K562 (cell line): ENCODE results near the gene ING5. TPM values are rescaled to one million over a fixed set of nuclear protein-coding genes. Genes with fewer than 3 reads are reported as not detected.
A peak's percentile ranks its signal among the peaks of the same experiment; 100 is the strongest.

Experiments
- ATAC-seq: fragments of 200-7000 bp; cut with Tn5 transposase; 3 replicates; pipeline ENCODE4 v1.9.1; 2020; ENCODE audit warnings: moderate library complexity
- BruUV-seq: library from RNA; stranded (reverse); fragments of 400-500 nt; replicated peaks from 2 replicates; lab custom pipeline; 2021; lab: Mats Ljungman, UMichigan
- CTCF ChIA-PET: fragments of 300-600 bp; formaldehyde crosslinking; extraction: SDS; loops from one replicate; lab custom pipeline; 2021; ENCODE audit warnings: low intra/inter-chr PET ratio; lab: Yijun Ruan, JAX
- POLR2A ChIA-PET: fragments of 300-600, 350-650 bp; sonication (Branson Sonifier 250); formaldehyde crosslinking; extraction: SDS; loops from one replicate; lab custom pipeline; 2021; ENCODE audit warnings: antibody characterized with exemption, inconsistent platforms; lab: Yijun Ruan, JAX
- DNase-seq, 4 experiments: peaks; one replicate each; pipeline versions ENCODE4 v3.0.0 to v3.0.0-alpha.2; 2011 to 2018; ENCODE audit warnings: low spot score in 3 of 4, mixed read lengths in 3 of 4; ENCODE audit errors: extremely low read depth in 1 of 4
- FAIRE-seq: peaks from 2 replicates; lab custom pipeline; 2011; peaks lifted over from hg19 to GRCh38; lab: Jason Lieb, UNC
- H2AFZ ChIP-seq: 2 replicates; pipeline ENCODE4 v1.6.0; 2011; ENCODE audit warnings: low read depth, low read length, control low read depth, inconsistent platforms
- H3K27ac ChIP-seq: fragments of 200-600 bp; 3 replicates; pipeline ENCODE4 v1.8.0; 2011; ENCODE audit warnings: low read depth, mild to moderate bottlenecking, control low read depth, inconsistent platforms, low read length, moderate library complexity, mixed read lengths; ENCODE audit errors: extremely low read depth
- H3K27me3 ChIP-seq, 2 experiments: fragments of 300-600 bp in 1 of 2; 2 replicates in 1 of 2; 3 replicates in 1 of 2; pipeline versions ENCODE4 v1.6.0 to v1.8.0; 2011; ENCODE audit warnings: inconsistent platforms in 2 of 2, low read length in 2 of 2, mild to moderate bottlenecking in 1 of 2, mixed read lengths in 1 of 2, moderate library complexity in 1 of 2; ENCODE audit not compliant: control insufficient read depth in 2 of 2, insufficient read depth in 2 of 2
- H3K36me3 ChIP-seq: fragments of 300-600 bp; 3 replicates; pipeline ENCODE4 v1.8.0; 2011; ENCODE audit warnings: mild to moderate bottlenecking, low read length, inconsistent platforms; ENCODE audit not compliant: control insufficient read depth, insufficient read depth
- H3K4me1 ChIP-seq, 2 experiments: fragments of 200-600 bp in 1 of 2; replicated peaks in 1 of 2; 2 replicates in 1 of 2; 3 replicates in 1 of 2; pipeline versions ENCODE4 v1.5.1 to v1.8.0; 2011; ENCODE audit warnings: inconsistent platforms in 2 of 2, low read length in 2 of 2, mild to moderate bottlenecking in 1 of 2, mixed read lengths in 1 of 2, moderate library complexity in 1 of 2; ENCODE audit not compliant: control insufficient read depth in 2 of 2, insufficient read depth in 2 of 2
- H3K4me2 ChIP-seq: 2 replicates; pipeline ENCODE4 v1.6.1; 2011; ENCODE audit warnings: low read length, control low read depth, inconsistent platforms, mixed read lengths; ENCODE audit not compliant: insufficient read depth
- H3K4me3 ChIP-seq: fragments of 200-600 bp; sonication (generic), shearing (Covaris generic); 2 replicates; pipeline ENCODE4 v1.5.1; 2016; ENCODE audit warnings: control low read depth, inconsistent platforms
- H3K79me2 ChIP-seq: fragments of 200-600 bp; 3 replicates; pipeline ENCODE4 v1.8.0; 2011; ENCODE audit warnings: low read length, inconsistent platforms; ENCODE audit not compliant: control insufficient read depth, insufficient read depth
- H3K9ac ChIP-seq, 2 experiments: 2 replicates each; pipeline versions ENCODE4 v1.6.0 to v1.6.1; 2011; ENCODE audit warnings: low read depth in 2 of 2, low read length in 2 of 2, control low read depth in 1 of 2, inconsistent platforms in 1 of 2, mild to moderate bottlenecking in 1 of 2, mixed read lengths in 1 of 2; ENCODE audit not compliant: insufficient read depth in 1 of 2
- H3K9me1 ChIP-seq: one replicate; pipeline ENCODE4 v1.6.0; 2011; ENCODE audit warnings: inconsistent platforms, mild to moderate bottlenecking, low read length, moderate library complexity; ENCODE audit not compliant: control insufficient read depth, insufficient read depth
- H3K9me3 ChIP-seq: replicated peaks from 2 replicates; pipeline ENCODE4 v1.5.1; 2011; ENCODE audit warnings: low read depth, low read length, inconsistent platforms; ENCODE audit not compliant: control insufficient read depth, insufficient read depth
- H4K20me1 ChIP-seq: replicated peaks from 2 replicates; pipeline ENCODE4 v1.6.1; 2011; ENCODE audit warnings: low read length, inconsistent platforms, mixed read lengths; ENCODE audit not compliant: control insufficient read depth, insufficient read depth
- CTCF ChIP-seq, 3 experiments: IDR thresholded peaks in 2 of 3; conservative IDR thresholded peaks in 1 of 3; 2 replicates each; pipeline ENCODE4 v1.5.1; 2011 to 2012; ENCODE audit warnings: low read length in 3 of 3, mild to moderate bottlenecking in 3 of 3, control low read depth in 2 of 3, improper control_type of control experiment in 1 of 3, inconsistent platforms in 1 of 3, low read depth in 1 of 3, mixed read lengths in 1 of 3, moderate library complexity in 1 of 3; ENCODE audit not compliant: insufficient read depth in 2 of 3
- POLR2G ChIP-seq: fragments of 200-400 bp; formaldehyde crosslinking; IDR thresholded peaks from 2 replicates; pipeline ENCODE4 v1.6.1; 2017; ENCODE audit warnings: low read depth, mild to moderate bottlenecking, antibody characterized with exemption, low read length, moderate library complexity
- PTBP1 ChIP-seq: fragments of 200-400 bp; formaldehyde crosslinking; IDR thresholded peaks from 2 replicates; pipeline ENCODE4 v1.6.1; 2017; ENCODE audit warnings: low read depth, low read length
- RBFOX2 ChIP-seq: fragments of 200-400 bp; formaldehyde crosslinking; IDR thresholded peaks from 2 replicates; pipeline ENCODE4 v1.6.1; 2017; ENCODE audit warnings: low read depth, mild to moderate bottlenecking, low read length, moderate library complexity
- WGBS: fragments of 100-300 bp; shearing (Covaris generic); methylation state at CpG from one replicate; pipeline ENCODE4 v1.1.6; 2016; ENCODE audit warnings: low coverage, mixed read lengths; ENCODE audit not compliant: insufficient coverage; ENCODE audit errors: missing lambda C conversion rate; 5-methylcytosine and 5-hydroxymethylcytosine counted together
- in situ Hi-C: fragments of 300-500 bp; cut with MboI; formaldehyde crosslinking; loops from 4 replicates; pipeline ENCODE4 v1.15.0; 2018; ENCODE audit warnings: inconsistent platforms, mixed read lengths
- intact Hi-C: fragments of 100-400 bp; cut with micrococcal nuclease; formaldehyde crosslinking; loops from 2 replicates; pipeline ENCODE4 v1.14.2; 2022
- polyA plus RNA-seq, 8 experiments: library from polyadenylated mRNA; depleted of rRNA in 4 of 8; stranded (reverse) in 5 of 8; unstranded in 3 of 8; fragments of >200 nt; fragmentation: Nextera tagmentation in 2 of 8; fragmentation: Illumina TruSeq in 1 of 8; extraction: Ambion mirVana in 2 of 8; extraction: Trizol in 1 of 8; gene quantifications; 2 replicates each; pipeline versions ENCODE4 v1.2.1 to v1.2.3, GENCODE V29; 2011 to 2014; ENCODE audit warnings: inconsistent platforms in 1 of 8, missing spikeins in 1 of 8
- total RNA-seq, 7 experiments: library from RNA; depleted of rRNA in 6 of 7; stranded (reverse); fragments of >200 nt in 6 of 7; fragmentation: Illumina TruSeq in 2 of 7; extraction: Trizol in 2 of 7; gene quantifications; 2 replicates each; pipeline versions ENCODE4 v1.2.1 to v1.2.3, GENCODE V29; 2011 to 2021; ENCODE audit warnings: low replicate concordance in 1 of 7

The ING5 gene
- total and polyA plus RNA-seq, 9 of the 15 experiments (the other 6 are each of a cell fraction or from before 2014, with no cell fraction given), result 10.4 to 53.3 (median 27.9) TPM

GRCh38 chr2:241675885-241676284, 26.0 kb upstream of the ING5 start:
- no peaks in the 10 kb centered on the region; the same call in 1 of the 2 replicates for H4K20me1 ChIP-seq
- peaks cover 0 to 5% of the 10 kb centered on the region in 2 experiments; a peak in 2 of 5 replicates for H3K4me1 ChIP-seq
- FAIRE-seq, result no peak
- TF ChIP-seq CTCF (IDR thresholded peaks at IDR 0.05 in 2 of 3, conservative IDR thresholded peaks at IDR 0.05 in 1 of 3; ENCODE audit: insufficient read depth in 2 of 3, low read depth in 1 of 3, low read length in 3 of 3) (0 out of 6 replicates have a peak, but pooled peaks of 1 of the 3 experiments have one; percentile 13), POLR2G (peak; percentile 60), PTBP1 (no peak), RBFOX2 (0 out of 2 replicates have a peak, but pooled peaks have one; percentile 9)
- no peak overlapping the region for H3K4me2 ChIP-seq
- no peak overlapping the region for H3K27ac ChIP-seq
- H3K9me1 ChIP-seq, result no peaks in the 10 kb centered on the region
- H3K27me3 ChIP-seq, result no peaks in the 10 kb centered on the region
- no peak overlapping the region for H2AFZ ChIP-seq
- peaks cover 57% of the 10 kb centered on the region; the same call in 2 of the 3 replicates for H3K36me3 ChIP-seq
- in situ Hi-C loops, result no loop called here
- BruUV-seq, result no TSS peak
- intact Hi-C loops, result no loop called here
- no peaks in the 10 kb centered on the region for H3K9me3 ChIP-seq
- 95% methylated on average over 7 of the region's 17 CpGs for WGBS
- ATAC-seq, result peak; percentile 59
- H3K79me2 ChIP-seq, result no peaks in the 10 kb centered on the region
- DNase-seq, result no peak
- POLR2A ChIA-PET, result interaction anchor here (1.6 to 1.7 kb wide), 2 partner anchors 8 to 12 kb away, joined by 5 to 6 read pairs; no protein-coding TSS in a partner anchor
- CTCF ChIA-PET, result no interaction called here
- no peak overlapping the region for H3K4me3 ChIP-seq
- 0 out of 4 replicates have a peak overlapping the region, but pooled peaks of 1 of the 2 experiments have one; percentile 26 for H3K9ac ChIP-seq
